ENCODE data around the gene CFAP221.

The CFAP221 gene

DNA sequence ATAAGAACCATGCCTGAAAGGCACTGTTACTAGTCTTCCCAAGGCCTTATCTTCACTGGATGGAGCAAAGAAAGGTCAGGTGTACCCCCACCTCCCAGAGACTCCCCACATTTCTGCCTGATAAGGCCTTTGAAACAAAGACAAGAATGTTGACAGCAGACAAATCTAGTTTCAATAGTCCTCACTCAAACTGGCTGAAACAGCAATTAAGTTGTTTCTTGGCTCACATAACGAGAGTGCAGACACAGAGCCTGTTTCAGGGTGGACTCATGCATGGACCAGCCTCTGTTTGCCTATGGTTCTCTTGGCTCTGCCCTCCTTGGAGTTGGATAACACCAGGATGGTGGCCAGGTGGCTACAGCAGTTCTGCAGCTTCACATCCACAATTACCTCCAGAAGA lies 7.5 kb upstream of the CFAP221 start:
- no peak for DNase-seq (ENCODE audit: low read depth in 3 of 3)

DNA sequence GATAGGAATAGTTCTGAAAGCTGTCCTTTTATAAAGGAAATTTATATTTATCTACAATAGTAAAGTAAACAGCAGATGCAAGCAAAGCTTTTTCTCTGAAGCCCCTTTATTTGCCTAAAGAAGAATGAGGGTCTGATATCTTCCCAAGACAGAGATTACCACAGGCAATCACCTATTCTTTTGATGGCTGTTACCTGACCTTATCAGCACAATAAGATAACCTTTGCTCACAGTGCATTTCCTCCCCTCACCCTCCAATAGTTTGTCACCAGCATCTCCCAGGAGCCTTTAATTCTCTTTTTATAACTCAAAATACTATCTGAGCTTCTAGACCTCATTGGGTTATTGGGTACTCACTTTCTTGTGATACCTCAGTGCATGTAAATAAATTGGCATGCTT lies 6.5 kb upstream of the CFAP221 start:
- DNase-seq (ENCODE audit: low read depth in 3 of 3) = no peak

GRCh38 chr2:119541476-119541875 lies 2.8 kb upstream of the CFAP221 start:
- DNase-seq (ENCODE audit: low read depth in 3 of 3) = no peak

- DNase-seq (ENCODE audit: low read depth in 3 of 3) = no peak
Measured at GRCh38 chr2:119544939-119545475, 758 bp downstream of the CFAP221 start.

GRCh38 chr2:119545754-119546446 lies 1.7 kb downstream of the CFAP221 start:
- DNase-seq (ENCODE audit: low read depth in 3 of 3) = no peak

- no peak for DNase-seq (ENCODE audit: low read depth in 3 of 3)
Measured at GRCh38 chr2:119546447-119546767, 2.2 kb downstream of the CFAP221 start.

GRCh38 chr2:119548516-119549120 lies 4.4 kb downstream of the CFAP221 start:
- DNase-seq (ENCODE audit: low read depth in 3 of 3) = no peak

DNA sequence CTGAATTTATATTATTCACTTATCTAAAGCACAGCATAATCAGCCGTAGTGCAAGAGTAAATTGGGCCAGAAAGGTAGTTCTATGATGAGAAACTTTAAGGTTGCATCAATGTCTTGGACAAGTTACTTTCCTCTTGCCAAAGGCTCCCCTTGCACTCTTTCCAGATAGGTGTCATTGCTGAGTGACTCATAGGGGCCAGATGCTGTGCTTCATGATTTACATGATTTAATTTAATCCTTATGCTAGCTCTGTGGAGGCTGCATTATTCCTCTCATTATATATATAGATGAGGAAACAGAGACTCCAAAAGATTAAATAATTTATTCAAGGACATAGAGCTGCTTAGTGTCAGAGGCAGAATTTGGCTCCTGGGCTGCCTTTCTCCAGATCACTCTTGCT lies 5.0 kb downstream of the CFAP221 start:
- no peak for DNase-seq (ENCODE audit: low read depth in 3 of 3)

DNA sequence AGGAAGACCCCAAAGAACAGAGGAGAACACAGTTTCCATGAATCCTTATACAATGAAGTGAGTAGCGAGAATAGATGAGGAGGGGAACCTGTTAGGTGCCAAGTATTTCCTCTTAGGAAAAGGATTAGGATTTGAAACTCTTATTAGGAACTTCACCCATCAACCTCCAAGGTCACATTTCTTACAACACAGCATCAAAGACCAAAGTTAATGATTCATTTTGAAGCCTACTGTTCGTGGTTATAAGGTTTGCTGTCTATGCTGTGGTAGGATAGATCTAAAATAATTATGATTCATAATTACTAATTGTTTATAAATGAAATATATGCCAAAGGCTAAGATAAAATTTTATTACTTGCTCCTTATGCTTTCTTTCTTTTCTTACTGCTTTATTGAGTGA lies 6.1 kb downstream of the CFAP221 start:
- no peak for DNase-seq (ENCODE audit: low read depth in 3 of 3)

DNA sequence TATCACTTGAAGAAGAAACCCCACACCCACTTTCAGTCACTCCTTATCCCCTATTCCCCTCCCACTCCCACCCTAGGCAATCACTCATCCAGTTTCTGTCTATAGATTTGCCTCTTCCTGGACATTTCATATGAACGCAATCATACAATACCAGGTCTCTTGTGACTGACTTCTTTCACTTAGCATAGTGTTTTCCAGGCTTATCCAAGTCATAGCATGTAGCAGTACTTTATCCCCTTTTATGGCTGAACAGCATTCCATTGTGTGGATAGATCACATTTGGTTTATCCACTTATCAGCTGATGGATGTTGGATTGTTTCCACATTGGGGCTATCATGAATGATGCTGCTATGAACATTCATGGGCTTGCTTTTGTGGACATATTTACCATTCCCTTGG lies 6.6 kb downstream of the CFAP221 start:
- no peak for DNase-seq (ENCODE audit: low read depth in 3 of 3)

- DNase-seq (ENCODE audit: low read depth in 3 of 3) = no peak
Measured at GRCh38 chr2:119552902-119553301, 8.7 kb downstream of the CFAP221 start.

GRCh38 chr2:119553687-119554344 lies 9.6 kb downstream of the CFAP221 start:
- no peak for DNase-seq (ENCODE audit: low read depth in 3 of 3)

- DNase-seq (ENCODE audit: low read depth in 3 of 3) = no peak
Measured at GRCh38 chr2:119565481-119565880, 21.2 kb downstream of the CFAP221 start.

DNA sequence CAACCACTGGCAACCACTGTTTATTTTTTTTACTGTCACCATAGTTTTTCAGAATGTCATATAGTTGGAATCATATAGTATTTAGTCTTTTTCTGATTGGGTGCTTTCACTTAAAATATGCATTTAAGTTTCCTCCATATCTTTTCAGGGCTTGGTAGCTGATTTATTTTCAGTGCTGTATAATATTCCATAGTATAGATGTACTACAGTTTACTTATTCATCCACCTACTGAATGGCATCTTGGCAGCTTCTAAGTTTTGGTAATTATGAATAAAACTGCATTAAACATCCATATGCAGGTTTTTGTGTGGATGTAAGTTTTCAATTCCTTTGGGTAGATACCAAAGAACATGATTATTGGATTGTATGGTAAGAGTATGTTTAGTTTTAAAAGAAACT lies 23.0 kb downstream of the CFAP221 start:
- no peak for DNase-seq (ENCODE audit: low read depth in 3 of 3)

- DNase-seq (ENCODE audit: low read depth in 3 of 3) = no peak
Measured at GRCh38 chr2:119574108-119574815, 30.0 kb downstream of the CFAP221 start.

GRCh38 chr2:119574864-119575263 lies 30.6 kb downstream of the CFAP221 start:
- DNase-seq (ENCODE audit: low read depth in 3 of 3) = no peak

DNA sequence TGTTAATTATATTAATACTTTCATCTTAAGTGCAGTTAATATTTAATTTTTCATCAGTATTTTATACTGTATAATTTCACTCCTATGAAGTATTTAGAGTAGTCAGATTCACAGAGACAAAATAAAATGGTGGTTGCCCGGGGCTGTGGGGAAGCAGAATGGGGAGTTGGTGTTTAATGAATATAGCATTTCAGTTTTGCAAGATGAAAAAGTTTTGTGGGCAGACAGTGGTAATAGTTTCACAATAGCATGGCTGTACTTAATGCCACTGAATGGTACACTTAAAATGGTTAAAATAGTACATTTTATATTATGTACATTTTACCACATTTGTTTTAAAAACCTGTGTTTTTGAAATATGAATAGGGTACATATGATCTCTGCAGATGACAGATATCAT lies 31.2 kb downstream of the CFAP221 start:
- DNase-seq (ENCODE audit: low read depth in 3 of 3) = no peak

DNA sequence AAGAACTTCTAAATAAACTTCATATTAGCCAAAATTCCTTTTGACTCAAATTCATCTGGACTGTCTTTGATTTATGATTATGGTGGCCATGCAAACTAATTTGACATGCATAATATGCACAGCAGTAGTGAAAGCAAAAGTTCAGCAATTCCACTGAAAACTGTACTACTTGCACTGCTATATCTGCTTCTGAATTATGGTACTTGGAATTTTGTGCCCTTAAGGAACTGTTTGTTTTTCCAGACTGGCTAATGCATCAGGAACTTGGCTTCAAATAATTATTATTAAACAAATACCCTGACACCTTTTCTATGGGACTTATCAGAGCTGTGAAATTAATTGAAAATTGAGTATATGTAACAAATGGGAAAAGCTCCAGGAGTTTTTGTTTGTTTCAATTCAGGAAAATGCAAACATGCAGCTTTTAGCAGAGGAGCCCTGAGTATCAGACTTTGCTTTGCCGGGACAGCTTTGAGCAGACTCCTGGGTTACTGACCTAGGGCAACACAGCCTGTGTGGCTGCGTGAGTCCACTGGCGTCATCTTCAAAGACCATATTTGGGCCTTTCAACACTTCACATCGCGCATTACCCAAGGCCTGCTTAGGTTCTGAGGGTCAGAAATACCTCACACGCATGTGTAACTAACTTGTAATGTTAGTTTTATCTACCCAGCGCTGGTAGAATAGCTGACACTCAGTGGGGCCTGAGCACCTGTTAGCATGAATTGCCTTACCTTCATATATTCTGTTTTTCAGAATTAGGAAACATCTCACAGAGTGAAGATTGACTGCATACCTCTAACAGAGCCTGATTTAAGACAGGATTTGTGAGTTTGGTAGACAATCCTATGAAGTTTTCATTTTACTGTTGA lies 35.4 kb downstream of the CFAP221 start:
- DNase-seq (ENCODE audit: low read depth in 3 of 3) = no peak

DNA sequence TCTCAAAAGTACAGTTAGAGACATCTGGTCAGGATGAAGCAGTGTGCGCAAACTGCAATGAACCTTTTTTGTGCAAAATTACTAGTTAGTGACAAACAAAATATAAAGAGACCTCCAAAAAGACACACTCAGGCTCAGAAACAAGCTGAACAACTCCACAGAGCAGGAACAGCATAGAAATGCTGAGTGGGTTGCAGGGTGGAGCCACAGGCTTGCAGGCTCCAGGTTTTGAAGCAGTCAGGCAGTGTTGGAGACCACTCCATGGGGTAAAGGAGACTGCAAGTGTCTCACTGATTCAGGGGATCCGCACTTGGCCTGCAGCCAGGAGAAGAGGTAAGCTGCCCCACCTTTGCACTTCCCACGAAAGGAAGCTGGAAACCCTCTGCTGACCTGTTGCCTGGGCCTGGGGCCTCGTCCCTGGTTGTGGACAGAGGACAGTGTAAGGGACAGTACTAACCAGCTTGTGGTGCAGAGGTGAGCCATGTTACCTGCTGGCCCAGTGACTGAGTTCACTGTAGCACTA lies 36.4 kb downstream of the CFAP221 start:
- DNase-seq (ENCODE audit: low read depth in 3 of 3) = no peak

DNA sequence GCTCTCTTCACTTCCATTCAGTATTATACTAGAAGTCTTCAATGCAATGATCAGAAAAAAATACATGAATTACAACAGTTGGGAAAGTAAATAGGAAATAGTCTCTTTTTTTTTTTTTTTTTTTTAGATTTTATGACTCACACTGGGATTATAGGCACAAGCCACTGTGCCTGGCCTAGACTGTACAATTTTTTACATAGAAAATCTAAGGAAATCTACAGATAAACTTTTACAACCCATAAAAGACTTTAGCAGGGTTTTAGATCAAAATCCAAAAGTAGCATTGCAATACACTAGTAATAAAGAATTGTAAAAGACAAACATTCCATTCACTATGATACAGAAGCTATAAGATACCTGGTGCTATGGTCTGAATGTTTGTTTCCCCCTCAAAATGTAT lies 39.0 kb downstream of the CFAP221 start:
- no peak for DNase-seq (ENCODE audit: low read depth in 3 of 3)

GRCh38 chr2:119584469-119584868 lies 40.2 kb downstream of the CFAP221 start:
- DNase-seq (ENCODE audit: low read depth in 3 of 3) = no peak

Measured in stimulated activated CD4-positive, alpha-beta T cell treated with anti-CD3 and anti-CD28 coated beads, TNF-alpha, amount 100 ng/mL, for 4 hours (primary cell).